ENCODE measurements around the gene MOB3A.

MOB3A gene

DNA sequence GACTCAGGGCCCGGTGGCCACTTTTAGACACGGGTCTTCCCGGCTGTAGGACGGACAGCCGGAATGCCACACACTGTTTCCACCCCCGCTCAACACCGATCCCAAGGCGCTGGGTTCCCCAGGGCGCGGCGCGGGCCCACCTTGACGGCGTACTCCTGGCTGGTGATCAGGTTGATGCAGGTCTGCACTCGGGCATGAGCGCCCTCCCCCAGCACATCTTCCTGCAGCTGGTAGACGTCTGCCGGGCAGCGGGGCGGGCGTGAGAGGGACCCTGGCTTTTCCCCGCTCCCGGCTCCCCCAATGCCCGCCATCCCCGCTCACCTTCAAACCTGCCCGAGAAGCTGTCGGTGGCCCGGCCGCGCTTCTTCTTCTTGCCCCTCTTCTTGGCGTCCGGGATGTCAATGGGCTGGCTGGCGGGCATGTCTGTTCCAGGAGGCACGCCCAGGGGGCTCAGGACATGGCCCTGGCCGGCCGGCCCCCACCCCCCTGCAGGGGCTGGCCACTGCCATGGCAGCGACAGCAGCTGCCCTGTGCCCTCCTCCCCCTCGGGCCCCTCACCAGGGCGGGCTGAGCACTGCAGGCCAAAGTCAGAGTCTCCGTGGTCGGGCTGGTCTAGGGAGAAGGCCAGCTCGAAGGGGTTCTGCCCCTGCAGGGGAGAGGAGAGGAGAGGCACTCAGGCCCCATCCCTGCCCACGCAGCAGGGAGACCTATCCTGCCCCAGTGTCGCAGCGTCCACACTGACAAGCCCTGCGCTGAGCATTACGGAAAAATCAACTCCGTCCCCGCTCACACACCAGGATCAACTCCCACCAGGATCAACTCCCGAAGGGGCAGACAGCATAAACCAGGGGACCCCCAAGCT, 49.8 kb downstream of the MOB3A start:
- no peak for DNase-seq (ENCODE audit: low read depth)

DNA sequence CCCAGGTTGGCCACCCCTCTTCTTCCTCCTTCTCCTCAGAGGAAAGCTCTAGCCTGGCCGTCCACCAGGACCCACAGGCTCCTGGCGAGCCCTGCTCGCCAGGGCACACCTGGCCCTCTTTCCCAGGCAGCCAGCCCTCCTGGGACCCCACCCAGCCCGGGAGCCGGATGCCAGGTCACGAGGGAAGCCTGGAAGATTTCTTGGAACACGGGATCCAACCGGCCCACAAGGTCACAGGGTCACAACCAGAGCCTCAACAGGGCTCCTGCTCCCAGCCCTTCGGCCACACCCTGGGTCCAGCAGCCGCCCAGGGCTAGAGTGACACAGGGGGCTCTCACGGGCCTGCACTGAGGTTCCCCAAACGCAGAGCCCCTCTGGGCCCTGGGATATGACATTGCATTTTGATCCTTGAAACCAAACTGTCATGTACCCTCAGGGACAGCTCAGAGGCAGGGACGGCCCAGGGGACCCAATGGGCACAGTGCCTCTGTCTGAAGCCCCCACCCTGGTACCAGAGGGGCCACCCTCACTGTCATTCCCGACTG, 50.6 kb downstream of the MOB3A start:
- DNase-seq (ENCODE audit: low read depth): no peak

DNA sequence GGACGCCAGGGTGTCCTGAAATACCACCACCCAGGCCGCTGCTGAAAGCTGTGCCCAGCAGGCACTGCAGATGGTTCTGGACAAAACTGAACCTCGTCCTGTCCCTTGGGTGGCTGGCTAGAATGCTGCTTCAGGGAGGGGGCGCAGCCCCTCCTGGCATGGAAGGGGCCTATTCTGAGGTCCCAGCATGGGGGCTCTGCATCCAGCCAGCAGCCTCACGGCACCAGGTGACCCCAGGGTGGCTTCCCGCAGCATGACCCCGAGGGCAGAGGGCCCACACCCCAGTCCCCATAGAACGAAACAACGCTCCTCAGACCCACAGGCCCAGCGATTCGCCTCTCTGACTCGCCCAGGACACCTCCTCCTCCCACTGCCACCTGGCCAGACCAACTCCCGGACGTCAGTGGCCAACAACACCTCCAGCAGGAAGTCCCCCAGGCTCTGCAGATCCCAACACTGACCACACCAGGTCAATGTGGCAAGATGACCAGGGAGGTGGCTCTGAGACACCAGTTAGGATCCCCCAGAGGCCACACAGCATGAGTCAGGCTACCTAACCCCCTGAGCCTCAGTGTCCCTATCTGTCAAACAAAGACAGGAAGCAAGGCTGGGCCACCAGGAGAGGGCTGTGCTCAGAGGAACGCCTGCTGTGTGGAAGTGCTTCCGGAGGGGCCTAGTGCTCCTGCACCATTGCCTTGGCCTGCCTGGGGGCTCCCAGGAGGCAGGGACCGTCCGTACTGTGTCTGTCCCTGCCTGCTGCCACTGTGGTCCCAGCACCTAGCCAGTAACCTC, 51.2 kb downstream of the MOB3A start:
- DNase-seq (ENCODE audit: low read depth): no peak

DNA sequence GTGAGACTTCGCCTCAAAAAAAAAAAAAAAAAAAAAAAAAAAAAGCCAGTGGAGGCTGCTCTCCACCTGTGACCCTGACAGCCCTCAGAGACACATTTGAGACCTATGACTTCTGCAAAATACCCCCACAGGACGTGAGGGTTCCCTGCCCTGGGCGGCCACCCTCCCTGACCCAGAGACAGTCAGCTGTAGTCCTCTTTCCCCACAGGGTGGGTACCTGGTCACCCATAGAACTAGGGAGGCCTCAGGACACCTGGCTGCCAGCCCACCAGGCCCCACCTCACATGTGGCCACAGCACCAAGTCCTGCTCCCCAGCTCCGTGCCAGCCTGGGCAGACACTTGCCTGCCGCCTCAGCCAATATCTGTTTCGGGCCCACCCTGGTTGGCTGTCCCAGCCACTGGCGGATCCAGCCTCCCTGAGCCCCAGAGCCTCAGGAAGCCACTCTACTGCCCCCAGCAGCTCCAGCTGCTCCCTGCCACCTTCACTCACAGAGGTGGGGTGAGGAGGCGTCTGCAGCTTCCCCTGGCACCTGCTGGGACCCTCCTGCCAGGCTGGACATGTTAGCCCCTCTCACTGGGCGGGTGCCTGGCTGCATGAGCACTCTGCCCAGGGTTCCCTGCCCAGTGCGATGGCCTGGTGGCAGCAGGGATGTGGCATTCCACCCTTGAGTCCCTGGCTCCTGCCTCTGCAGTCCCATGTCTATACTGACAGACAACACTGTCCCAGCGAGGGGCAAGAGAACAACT, 52.0 kb downstream of the MOB3A start:
- DNase-seq (ENCODE audit: low read depth): no peak

DNA sequence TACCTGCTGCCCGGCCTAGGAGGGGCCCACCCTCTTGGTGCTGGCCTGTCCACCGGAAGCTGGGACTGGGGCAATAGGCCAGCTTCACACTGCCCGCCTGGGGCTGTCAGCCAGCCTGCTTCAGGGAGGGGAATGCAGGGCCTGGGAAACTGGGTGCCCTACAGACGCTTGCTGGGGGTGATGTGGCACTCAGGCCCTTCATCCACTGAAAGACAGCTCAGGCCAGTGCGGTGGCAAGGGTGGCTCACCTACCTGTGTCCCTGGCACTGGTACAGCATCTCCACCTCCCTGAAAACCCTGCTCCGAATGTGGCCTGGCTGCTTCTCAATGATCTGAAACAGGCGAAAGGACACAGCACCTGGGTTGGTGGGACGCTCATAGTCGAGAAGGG, 52.9 kb downstream of the MOB3A start:
- DNase-seq (ENCODE audit: low read depth): no peak

DNA sequence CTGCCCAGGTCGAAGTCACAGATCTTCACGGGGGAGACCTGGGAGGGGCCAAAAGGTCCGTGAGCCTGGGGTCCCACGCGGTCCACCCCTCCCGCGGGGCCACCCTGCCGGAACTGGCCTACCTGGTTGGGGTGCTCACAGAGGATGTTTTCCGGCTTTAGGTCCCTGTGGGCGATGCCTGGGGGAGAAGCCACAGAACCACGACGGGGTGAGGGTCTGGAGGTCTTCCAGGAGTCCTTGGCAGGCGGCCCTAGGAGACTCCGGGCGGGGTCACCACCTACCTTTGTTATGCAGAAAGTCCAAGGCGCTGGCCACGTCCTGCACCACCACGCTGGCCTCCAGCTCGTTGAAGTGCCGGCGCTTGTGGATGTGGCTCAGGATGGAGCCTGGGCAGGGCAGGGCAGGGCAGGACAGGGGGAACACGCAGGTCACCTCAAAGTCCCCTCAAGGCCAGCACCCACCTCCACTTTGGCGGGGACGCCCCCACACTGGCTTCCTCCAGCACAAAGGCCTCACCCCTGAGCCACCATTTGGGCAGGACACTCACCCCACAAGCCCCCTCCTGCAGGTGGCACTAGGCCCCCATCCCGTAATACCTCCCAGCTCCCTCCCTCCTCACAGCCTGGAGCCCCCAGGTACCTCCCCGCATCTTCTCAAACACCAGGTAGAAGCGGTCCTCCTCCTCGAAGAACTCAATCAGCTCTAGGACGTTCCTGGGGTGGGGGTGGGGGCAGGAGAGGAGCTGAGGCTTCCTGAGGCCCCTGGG, 53.5 kb downstream of the MOB3A start:
- DNase-seq (ENCODE audit: low read depth): no peak

DNA sequence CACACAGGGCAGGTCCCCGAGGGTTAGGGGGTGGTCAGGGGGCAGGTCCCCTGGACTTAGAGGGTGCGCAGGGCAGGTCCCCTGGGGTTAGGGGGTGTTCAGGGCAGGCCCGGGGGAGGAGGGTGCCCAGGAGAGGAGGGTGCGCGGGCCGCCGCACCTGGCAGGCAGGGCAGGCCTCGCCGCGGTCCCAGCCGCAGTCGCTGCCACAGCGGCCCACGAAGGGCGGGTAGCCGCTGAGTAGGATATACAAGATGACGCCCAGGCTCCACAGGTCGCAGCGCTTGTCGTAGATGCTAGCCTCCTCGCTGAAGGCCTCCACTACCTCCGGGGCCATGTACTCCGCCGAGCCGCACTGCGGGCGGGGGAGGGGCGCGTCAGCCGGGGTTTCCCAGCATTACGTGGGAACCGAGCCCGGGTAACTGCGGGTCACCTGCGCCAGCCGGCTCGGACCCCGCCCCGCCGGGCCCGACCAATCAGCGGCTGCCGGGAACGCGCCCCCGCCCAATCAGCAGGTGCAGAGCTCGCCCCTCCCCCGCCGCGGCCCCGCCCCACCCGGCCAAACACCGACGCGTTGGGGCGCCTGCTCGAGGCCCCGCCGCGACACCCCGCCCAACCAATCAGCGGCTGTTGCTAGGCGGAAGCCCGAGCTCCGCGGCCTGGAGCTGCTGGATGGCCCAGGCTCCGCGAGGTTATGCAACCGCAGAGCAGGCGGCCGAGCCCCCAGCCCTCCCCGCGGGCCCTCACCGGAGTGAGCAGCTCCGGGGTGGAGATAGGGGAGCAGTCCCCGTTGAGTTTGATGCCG, 54.2 kb downstream of the MOB3A start:
- DNase-seq (ENCODE audit: low read depth): no peak

DNA sequence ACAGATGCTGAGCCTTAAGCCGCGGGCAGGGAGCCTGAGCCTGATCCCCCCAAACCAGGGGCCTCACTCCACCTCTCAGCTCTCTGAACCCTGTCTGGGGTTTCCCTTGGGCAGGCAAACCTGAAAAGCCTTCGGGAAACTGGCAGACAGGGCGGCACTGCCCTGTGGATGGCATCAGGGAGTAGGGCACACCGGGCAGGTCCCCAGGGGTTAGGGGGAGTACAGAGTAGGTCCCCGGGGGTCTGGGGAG, 54.8 kb downstream of the MOB3A start:
- no peak for DNase-seq (ENCODE audit: low read depth)

DNA sequence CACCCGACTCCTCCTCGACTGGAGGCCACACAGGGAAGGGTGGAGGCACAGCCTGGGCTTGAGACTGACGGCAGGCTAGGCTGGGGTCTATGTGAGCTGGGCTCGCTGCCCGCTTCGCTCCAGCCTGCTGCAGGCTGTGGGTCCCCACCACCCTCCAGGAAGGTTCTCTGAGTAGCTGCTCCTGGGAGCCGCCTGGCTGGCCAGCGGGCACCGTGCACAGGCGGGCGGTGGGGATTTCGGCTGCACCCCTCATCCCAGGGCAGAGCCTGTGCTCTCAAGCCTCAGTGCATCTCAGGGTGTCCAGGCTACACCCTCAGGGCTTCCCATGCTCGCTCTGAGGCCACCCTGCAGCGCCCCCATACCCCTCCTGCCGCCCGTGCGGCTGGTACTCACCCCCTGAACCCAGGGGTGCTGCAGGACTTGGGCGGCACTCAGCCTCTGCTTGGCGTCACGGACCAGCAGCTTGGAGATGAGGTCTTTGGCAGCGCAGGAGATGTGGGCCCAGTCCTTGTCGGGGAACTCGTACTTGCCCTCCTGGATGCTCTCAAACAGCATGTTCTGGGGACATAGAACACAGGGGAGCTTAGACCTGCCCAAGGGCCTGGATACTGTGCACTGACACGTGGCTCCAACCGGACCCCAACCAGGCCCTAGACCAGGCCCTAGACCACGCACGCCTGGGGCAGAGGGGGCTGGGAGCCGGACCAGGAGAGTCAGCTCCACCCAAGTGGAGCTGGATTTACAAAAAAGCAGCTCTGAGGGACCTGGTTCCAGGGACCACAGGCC, 55.3 kb downstream of the MOB3A start:
- no peak for DNase-seq (ENCODE audit: low read depth)

DNA sequence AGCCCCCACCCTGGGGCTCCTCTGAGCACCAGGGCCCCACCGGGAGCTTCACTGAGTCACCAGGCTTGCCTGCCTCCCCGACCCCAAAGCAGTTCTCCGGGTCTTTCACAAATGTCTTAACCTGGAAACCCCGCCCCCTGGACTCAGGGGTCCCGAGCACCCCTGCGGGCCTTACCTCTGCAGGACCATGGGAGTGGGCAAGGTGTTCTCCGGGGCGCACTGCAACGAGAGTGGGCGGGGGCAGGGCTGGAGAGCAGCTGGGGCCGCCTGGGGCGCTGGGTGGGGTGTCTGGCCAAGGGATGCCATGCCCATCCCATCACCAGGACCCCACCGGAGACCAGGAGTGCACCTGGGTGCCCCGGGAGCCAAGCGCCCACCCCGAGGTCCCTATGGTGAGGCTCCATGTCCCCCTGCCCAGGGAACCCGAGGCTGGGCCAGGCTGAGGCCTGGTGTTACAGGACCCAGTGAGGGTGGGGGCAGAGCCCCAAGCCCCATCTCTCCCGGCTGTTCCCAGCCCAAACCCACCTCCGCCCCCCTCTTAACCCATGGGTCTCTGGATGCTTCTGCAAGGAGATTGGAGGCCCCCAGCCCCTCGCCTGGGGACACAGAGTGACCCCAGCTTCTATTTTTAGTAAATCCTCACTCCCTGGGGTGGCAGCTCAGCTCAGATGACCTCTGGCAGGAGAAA, 56.0 kb downstream of the MOB3A start:
- no peak for DNase-seq (ENCODE audit: low read depth)

DNA sequence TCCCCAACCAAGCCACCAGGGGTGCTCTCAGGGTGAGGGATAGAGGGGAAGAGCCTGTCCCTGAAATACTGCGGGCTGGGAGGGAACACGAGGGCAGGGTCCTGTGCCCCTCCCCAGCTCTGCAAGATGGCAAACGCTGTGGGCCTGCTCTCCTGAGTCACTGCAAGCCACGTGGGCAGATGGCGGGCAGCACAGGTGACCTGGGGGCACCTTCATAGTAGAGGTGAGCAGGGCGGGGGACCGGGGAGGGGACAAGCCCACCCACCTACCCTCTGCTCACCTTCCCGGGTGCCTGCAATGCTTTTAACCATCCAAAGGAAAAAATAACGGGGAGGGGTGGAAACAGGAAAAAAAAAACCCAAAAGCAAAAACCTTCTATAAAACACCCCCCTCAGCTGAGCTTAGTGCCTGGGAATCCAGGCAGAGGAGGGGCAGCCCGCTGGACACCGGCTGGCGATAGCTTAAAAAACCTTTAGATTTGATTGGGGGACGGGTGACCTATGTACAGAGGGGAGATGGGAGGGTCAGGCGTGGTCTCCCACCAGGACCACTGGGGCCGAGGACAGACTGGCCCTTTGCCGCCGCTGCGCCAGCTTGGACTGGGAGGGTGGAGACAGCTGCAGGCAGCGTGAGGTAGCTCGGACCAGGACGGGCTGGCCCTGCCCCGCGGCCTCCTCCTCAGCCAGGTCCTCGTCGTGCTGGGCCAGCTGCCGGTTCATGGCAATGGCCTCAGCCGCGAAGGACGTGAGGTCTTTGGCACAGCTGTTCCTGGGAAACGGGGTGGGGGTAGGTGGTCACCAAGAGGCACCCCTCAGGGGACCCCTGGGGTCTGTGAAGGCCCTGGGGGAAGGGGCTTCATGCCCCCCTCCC, 56.8 kb downstream of the MOB3A start:
- DNase-seq (ENCODE audit: low read depth): no peak

DNA sequence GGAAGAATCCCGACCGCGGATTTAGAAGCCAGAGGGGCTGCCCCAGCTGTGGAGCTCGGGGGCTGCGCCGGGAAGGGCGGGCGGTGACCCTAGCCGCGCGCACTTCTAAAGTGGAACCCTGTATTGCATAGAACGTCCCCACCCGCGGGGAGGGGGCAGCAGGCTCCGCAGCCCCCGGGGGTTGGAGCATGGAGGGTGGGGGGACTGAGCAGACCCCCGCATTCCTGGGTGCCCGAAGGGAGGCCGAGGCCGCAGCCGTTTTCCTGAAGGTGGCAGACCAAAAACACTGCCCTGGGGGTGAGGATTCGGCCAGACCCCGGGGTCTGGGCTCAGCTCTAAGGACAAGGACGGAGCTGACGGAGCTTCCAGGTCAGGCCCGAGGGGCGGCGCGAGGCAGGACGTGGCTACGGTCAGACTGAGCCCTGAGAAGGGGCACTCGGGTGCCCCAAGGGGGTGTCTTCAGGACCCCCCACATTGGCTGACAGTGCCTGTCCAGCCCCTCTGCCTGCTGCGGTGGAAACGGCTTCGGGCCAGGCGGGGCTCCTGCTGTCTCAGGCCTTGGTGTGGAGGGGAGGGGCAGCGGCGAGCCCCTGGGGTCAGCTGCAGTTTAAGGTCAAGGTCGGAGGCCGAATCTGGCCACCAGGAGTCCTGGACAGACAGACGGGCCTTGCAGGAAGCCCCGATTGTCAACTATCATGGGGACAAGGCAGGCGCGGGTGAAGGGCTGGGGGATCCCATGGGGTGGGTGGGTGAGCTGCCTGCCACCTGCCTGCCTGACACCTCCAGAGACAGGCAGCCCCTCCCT, 57.6 kb downstream of the MOB3A start:
- no peak for DNase-seq (ENCODE audit: low read depth)

DNA sequence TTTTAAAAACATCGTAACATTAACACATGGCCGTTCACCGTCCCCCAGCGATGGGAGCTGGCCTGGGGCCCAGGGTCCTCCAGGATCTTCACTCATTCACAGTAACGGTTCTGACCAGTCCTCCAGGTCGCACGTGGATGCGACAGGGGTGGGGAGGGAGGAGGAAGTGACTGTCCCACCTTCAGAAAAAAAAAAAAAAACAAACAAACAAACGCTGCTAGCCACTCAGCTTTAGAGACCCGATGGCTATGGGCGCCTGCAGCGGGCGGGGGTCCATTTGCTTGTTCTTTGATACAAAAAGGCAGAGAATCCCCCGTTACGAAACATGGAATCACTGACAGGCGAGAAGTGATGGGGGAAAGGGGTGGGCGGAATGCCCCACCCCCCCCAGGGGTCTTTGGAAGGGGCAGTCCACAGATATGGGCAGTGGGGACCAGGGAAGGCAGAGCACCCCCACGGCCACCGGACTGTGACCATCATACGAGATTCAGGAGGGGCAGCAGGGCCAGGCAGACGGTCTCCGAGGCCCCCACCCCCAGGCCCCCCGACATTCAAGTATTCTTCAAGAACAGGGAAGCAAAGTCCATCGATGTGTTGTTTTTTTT, 58.4 kb downstream of the MOB3A start:
- no peak for DNase-seq (ENCODE audit: low read depth)

DNA sequence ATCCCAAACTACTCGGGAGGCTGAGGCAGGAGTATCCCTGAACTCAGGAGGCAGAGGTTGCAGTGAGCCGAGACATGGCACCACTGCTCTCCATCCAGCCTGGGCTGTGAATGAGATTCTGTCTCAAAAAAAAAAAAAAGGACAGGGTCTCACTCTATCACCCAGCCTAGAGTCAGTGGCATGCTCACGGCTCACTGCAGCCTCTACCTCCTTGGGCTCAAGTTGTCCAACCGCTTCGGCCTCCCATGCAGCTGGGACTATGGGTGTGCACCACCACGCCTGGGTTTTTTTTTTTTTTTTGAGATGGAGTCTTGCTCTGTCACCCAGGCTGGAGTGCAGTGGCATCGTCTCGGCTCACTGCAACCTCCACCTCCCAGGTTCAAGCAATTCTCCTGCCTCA, 59.7 kb downstream of the MOB3A start:
- no peak for DNase-seq (ENCODE audit: low read depth)

DNA sequence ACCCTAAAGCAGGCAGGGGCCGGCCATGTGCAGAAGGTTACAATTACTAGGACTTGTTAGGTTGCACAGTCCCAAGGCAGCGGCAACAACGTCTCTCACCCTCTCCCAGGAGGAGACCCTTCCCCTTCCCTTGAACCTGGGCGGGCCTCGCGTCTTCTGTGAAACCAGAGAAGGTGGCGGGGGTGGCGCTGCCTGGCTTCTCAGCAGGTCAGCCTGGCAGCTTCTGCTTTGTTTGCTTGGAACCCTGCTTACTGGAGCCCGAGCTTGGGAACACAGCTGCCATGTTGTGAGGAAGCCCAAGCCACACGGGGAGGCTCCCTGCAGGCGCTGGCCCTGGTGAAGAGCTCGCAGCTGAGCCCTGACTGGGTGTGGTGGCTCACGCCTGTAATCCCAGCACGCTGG, 60.5 kb downstream of the MOB3A start:
- DNase-seq (ENCODE audit: low read depth): no peak

DNA sequence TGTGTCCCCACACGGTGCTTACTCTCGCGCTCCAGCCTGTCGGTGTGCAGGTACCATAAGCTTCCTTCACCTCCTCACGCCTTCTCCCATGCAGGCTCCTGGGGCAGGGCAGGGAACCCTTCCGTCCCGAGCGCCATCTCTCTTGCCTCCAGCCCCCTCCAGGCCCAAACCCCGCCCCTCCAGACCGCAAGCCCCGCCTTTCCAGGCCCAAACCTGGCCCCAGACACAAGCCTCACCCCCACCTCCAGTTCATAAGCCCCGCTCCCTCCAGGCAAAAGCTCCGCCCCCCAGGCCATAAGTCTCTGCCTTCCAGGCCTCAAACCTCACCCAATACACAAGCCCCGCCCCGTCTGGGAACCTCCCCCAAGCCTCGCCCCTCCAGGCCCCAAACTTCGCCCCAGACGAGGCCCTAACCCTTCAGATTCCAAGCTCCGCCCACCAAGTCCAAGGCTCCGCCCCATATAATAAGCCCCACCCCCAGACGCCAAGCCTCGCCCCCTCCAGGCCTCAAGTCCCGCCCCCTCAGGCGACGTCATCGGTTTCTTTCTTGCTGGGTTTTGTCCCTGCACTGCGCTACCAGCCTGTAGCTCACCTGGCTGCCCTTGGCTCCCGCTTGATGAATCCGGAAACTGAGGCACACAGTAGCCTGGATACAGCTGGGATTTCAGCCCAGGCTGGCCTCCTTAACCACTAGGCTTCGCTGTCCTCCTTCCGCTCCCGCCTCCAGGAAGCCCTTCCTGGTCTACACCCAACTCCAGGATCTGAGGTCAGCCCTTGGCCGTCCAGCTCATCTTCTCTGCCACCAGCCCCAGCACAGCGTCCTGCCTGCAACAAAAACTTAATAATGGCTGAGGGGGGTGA, 61.2 kb downstream of the MOB3A start:
- no peak for DNase-seq (ENCODE audit: low read depth)

Measured in GM04503 (cell line).